H7 (cell line): Measurements from ENCODE around the gene BBC3. TPM values are rescaled to one million over a fixed set of nuclear protein-coding genes. Genes with fewer than 3 reads are reported as not detected.

Experiments
- DNase-seq: peaks from one replicate; pipeline ENCODE4 v3.0.0; 2012
- H3K27me3 ChIP-seq: 2 replicates; pipeline ENCODE4 v1.6.0; 2011; ENCODE audit warnings: mild to moderate bottlenecking, low read length; ENCODE audit not compliant: control insufficient read depth, insufficient read depth
- H3K36me3 ChIP-seq: replicated peaks from 2 replicates; pipeline ENCODE4 v1.5.1; 2011; ENCODE audit warnings: low read length; ENCODE audit not compliant: control insufficient read depth, insufficient read depth
- H3K4me3 ChIP-seq: 2 replicates; pipeline ENCODE4 v1.5.1; 2011; ENCODE audit warnings: low read depth, mild to moderate bottlenecking, control low read depth, low read length, moderate library complexity; ENCODE audit not compliant: insufficient read depth
- total RNA-seq: library from RNA; depleted of rRNA; stranded (reverse); fragments of >200 nt; shearing (Covaris generic); gene quantifications from 2 replicates; pipeline ENCODE4 v1.2.3, GENCODE V29; 2014

Gene BBC3
- total RNA-seq, 1 experiment from 2014 or later, result 13.4 TPM

DNA sequence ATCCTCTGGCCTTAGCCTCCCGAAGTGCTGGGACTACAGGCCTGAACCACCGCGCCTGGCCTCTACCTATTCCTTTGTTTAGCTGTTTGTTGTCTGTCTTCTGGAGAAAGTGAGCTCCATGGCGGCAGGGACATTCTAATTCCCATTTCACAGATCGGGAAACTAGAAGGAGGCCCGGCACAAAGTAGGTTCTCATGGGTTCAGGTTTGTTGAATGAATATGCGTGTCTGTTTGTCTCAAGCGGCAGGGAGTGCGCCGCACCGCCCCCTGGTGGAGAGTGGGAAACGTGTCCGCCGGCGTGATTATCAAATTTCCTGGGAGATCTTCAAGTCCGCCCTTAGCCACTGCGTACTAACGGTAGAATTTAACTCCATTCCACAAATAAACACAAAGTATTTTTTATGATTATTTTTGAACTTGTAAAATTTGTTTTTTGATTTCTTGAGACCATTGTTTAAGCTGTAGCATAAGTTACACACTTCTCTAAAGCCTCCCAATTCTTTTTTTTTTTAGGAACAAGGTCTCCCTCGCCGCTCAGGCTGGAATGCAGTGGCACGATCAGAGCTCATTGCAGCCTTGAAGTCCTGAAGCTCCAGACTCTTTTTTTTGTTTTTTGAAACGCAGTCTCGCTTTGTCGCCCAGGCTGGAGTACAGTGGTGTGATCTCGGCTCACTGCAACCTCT, 16.4 kb upstream of the BBC3 start:
- Histone ChIP-seq H3K27me3 (no peaks in the 10 kb centered on the region; the same call in 1 of the 2 replicates), H3K4me3 (no peak overlapping the region), H3K36me3 (no peaks in the 10 kb centered on the region)
- DNase-seq, result peak; percentile 83

DNA sequence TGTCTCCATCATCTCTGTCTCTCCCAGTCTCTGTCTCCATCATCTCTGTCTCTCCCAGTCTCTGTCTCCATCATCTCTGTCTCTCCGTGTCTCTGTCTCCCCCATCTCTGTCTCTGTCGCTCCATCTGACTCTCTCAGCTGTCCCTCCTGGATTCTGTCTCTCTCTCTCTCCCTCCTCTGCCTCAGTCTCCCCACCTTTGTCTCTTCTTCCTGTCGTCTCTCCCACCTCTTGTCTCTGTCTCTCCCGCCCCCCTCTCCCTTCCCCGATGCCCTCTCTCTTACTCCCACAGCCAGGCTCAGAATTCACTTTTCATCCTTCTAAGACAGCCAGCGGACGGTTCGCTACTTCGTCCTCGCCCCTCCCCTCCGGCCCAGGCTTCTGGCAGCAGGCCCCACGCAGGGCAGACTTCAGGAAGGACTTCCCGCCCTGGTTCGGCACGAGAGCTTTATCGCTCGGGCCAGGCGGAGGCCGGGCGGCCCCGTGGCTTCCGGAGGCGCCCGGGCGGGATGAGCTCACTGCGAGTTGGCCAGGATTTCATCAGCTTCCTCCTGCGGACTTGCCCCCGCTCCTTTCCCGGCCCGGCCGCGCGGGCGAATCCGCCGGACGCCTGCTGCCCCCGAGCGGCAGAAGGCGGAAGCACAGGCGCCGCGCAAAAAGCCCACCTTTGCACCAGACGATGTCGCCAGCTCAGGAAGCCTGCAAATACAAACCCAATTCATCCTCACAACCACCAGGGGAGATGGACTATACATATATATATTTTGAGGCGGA, 13.0 kb upstream of the BBC3 start:
- Histone ChIP-seq H3K27me3 (peaks cover 26% of the 10 kb centered on the region), H3K36me3 (no peaks in the 10 kb centered on the region), H3K4me3 (peak overlapping the region; percentile 34)
- DNase-seq, result peak; percentile 97

GRCh38 chr19:47243364-47243775, 12.4 kb upstream of the BBC3 start:
- Histone ChIP-seq H3K36me3 (no peaks in the 10 kb centered on the region), H3K27me3 (peaks cover 30% of the 10 kb centered on the region), H3K4me3 (peak overlapping the region; percentile 9; the same call in 1 of the 2 replicates)
- no peak for DNase-seq

DNA sequence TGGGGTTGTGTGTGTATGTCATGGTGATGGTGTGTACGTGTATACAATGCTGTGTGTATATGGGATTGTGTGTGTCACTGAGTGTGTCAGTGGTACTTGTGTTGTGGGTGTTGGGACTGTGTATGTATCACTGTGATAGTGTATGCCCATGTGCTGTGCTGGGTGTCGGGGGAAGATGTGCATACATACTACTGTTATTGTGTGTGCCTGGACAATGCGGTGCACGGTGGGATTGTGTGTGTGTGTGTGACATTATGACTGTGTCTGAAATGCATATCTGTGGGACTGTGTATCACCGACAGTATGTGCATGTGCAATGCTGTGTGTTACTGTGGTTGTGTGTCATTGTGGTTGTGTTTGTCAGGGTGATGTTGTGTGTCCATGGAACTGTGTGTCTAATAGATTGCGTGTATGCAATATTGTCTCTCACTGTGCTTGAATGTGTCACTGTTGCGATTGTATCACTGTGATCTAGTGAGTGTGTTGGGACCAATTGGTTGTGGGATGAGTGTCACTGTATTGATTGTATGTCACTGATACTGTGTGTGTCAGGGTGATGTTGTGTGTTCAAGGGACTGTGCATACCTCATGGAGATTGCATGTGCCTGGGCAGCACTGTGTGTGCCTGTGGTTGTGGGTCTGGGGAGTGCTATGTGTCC, 11.0 kb upstream of the BBC3 start:
- no peaks in the 10 kb centered on the region for H3K36me3 ChIP-seq
- H3K4me3 ChIP-seq, result no peak overlapping the region
- DNase-seq, result no peak
- peaks cover 30% of the 10 kb centered on the region for H3K27me3 ChIP-seq

DNA sequence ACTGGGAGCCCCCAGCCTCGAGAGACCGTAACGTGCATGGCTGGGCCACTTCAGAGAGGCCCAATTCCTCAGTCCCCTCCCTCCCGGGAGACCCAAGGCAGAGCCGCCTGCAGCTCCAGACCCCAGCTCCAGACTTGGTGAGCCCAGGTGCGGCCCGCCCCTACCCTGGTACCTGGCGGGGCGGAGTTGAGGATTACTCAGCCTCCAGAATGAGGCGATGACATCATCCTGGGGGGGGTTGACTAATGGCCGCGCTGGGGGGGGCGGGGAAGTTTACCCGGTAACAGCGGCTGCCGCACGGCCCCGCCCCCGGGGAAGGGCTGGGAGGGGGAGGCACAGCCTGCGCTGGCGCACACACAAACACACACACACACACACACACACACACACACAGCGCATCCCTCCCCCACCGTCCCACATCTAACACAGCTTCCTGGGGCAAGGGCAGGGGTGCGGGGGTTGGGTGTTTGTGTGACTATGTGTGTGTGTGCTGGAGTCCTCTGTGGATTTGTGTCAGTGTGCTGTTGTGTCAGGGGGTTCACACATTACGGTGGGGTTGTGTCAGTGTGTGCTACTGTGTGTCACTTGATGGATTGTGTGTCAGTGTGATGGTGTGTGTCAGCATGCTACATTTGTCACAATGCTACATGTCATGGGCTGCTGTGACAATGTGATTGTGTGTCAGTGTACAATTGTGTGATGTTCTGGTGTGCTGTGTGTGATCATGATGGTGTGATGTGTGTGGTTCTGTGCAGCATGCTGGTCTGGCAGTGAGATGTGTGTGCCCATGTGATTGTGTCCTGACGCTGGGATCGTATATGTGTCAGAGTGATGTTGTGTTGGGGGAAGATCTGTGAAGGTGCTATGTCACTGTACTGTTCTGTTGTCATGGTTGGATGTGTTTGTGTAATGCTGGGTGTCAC, 10.3 kb upstream of the BBC3 start:
- peaks cover 30% of the 10 kb centered on the region for H3K27me3 ChIP-seq
- H3K4me3 ChIP-seq, result peak overlapping the region; percentile 9; the same call in 1 of the 2 replicates
- no peaks in the 10 kb centered on the region for H3K36me3 ChIP-seq
- peak; percentile 96 for DNase-seq

DNA sequence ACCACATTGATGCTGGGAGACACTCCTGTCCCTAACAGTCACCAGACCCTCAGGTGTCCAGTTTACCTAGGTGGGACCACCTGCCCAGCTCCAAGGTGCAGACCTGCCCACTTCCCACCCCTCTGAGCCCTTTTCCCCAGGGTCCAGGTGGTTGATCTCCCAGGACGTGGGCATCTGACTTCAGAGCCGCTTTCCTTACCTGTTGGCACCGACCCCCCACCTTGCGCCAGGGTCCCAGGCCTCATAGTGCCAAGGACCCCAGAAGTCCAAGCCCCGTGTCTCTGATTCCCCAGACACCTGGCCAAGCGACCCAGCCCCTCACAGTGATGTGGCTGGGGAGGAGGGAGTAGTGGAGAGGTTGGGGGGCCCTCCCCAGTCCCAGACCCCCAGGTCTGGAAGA, 9.6 kb upstream of the BBC3 start:
- no peaks in the 10 kb centered on the region for H3K36me3 ChIP-seq
- no peak for DNase-seq
- H3K27me3 ChIP-seq, result peaks cover 30% of the 10 kb centered on the region
- H3K4me3 ChIP-seq, result peak overlapping the region; percentile 9; the same call in 1 of the 2 replicates

GRCh38 chr19:47239610-47240296, 8.8 kb upstream of the BBC3 start:
- Histone ChIP-seq H3K4me3 (peak overlapping the region; percentile 43), H3K27me3 (peaks cover 30% of the 10 kb centered on the region), H3K36me3 (no peaks in the 10 kb centered on the region)
- DNase-seq, result peak; percentile 95

GRCh38 chr19:47239152-47239551, 8.2 kb upstream of the BBC3 start:
- DNase-seq, result no peak
- H3K4me3 ChIP-seq, result peak overlapping the region; percentile 43

GRCh38 chr19:47236072-47236675, 5.2 kb upstream of the BBC3 start:
- Histone ChIP-seq H3K4me3 (no peak overlapping the region), H3K36me3 (no peaks in the 10 kb centered on the region), H3K27me3 (peaks cover 26% of the 10 kb centered on the region)
- no peak for DNase-seq

More at GRCh38 chr19:47239152-47239551, 8.2 kb upstream of the BBC3 start:
- H3K27me3 ChIP-seq, result peaks cover 30% of the 10 kb centered on the region
- H3K36me3 ChIP-seq, result no peaks in the 10 kb centered on the region

GRCh38 chr19:47232422-47233211, 1.6 kb upstream of the BBC3 start:
- Histone ChIP-seq H3K36me3 (no peaks in the 10 kb centered on the region), H3K4me3 (no peak overlapping the region), H3K27me3 (peaks cover 12% of the 10 kb centered on the region)
- peak; percentile 16 for DNase-seq

DNA sequence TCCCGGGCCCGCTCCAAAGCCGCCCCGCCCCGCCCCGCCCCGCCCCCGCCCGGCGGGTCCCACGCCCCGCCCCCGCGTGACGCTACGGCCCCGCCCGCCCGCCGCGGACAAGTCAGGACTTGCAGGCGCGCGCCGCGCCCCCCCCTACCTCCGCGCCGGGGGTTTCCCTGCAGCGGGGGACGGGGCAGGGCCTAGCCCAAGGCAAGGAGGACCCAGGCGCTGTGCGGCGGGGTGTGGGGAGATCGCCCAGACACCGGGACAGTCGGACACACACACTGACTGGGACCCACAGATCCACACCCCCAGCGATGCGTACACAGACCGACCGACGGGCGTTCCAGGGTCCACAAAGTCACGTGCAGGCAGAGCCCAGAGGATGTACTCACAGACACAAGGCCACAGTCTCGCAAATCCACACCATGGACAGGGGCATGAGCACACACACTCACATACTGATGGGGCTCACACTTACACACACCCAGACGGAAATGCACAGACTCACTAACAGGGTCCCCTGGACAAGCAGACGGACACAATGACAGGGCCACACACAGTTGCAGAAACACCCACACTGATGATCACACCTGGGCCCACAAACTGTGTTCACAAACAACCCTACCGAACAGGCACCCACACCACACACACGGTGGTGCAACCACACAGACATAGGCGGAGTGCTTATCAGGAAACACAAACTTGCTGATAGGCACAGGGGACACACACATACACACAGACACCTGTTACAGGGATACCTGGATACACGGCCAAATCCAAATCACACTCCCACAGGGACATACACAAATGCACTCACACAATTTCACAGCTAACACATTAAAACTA, 436 bp upstream of the BBC3 start:
- H3K36me3 ChIP-seq, result no peaks in the 10 kb centered on the region

More for the DNA sequence above, 436 bp upstream of the BBC3 start:
- peak; percentile 96 for DNase-seq
- H3K4me3 ChIP-seq, result peak overlapping the region; percentile 44
- peaks cover 12% of the 10 kb centered on the region for H3K27me3 ChIP-seq
